Right lobe of liver (tissue), 4 donors: ENCODE measurements around the gene HECW1.

Source experiments
- POLR2A ChIP-seq: fragments of 450-650 bp; IDR thresholded peaks from one replicate; pipeline ENCODE4 v1.6.1; 2017; ENCODE audit warnings: antibody characterized with exemption, mild to moderate bottlenecking
- TF ChIP-seq, protein P1 (sequence below), 4 donors: fragments of 200-600 bp in 3 of 4; fragments of 450-650 bp in 1 of 4; IDR thresholded peaks; one replicate each; pipeline versions ENCODE4 v1.5.1 to v1.8.0; 2016 to 2022; ENCODE audit warnings: antibody characterized with exemption in 4 of 4, mild to moderate bottlenecking in 2 of 4
- donor health status: DM: no; HTN: no; CAD: no.
- donor health status: DM: no; HTN: no; CAD: no.
- donor health status: DM: no; HTN: yes; CAD: no.

DNA sequence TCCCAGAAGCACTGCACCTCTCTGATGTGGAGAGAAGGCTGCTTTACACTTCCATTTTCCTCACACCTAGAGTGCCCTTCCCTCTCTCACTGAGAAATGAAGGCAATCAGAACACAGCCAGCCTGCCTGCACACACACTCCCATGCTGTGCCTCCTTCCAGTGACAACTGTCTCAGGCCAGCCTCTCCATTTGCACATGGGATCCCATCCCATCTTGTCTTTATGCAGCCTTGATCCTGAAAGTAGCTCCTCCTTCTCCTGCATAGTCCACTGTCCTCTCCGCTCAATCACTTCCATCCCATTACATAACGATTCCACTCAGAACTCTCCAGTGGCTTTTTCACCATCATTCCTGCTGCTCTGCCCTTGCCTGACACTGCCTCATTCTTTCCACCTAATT is 266.8 kb downstream of the HECW1 start:
- TF ChIP-seq, protein P1, sequence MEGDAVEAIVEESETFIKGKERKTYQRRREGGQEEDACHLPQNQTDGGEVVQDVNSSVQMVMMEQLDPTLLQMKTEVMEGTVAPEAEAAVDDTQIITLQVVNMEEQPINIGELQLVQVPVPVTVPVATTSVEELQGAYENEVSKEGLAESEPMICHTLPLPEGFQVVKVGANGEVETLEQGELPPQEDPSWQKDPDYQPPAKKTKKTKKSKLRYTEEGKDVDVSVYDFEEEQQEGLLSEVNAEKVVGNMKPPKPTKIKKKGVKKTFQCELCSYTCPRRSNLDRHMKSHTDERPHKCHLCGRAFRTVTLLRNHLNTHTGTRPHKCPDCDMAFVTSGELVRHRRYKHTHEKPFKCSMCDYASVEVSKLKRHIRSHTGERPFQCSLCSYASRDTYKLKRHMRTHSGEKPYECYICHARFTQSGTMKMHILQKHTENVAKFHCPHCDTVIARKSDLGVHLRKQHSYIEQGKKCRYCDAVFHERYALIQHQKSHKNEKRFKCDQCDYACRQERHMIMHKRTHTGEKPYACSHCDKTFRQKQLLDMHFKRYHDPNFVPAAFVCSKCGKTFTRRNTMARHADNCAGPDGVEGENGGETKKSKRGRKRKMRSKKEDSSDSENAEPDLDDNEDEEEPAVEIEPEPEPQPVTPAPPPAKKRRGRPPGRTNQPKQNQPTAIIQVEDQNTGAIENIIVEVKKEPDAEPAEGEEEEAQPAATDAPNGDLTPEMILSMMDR (IDR thresholded peaks at IDR 0.05), result no peak
- TF ChIP-seq POLR2A, result no peak
